ENCODE results near the gene CELF5.

The CELF5 gene

DNA sequence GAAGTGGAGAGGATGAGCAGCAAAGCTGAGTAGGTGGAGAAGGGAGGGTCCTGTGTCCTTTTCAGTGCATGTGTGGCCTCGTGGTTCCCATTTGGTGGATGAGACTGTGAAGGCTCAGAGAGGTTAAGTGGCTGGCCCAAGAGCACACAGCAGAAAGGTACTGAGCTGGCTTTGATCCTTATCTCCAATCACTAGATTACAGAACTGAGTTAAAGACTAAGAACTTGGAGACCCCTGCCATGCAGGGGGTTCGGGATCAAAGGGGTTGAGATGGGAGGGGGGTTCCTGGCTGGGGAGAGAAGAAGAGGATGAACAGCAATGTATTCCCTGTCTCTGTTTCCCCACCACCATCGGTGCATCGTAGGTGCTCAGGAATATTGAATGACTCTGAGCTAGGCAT, 11.8 kb downstream of the CELF5 start:
- no peak for DNase-seq (ENCODE audit: insufficient read length, low spot score)
- no peak for FAIRE-seq

DNA sequence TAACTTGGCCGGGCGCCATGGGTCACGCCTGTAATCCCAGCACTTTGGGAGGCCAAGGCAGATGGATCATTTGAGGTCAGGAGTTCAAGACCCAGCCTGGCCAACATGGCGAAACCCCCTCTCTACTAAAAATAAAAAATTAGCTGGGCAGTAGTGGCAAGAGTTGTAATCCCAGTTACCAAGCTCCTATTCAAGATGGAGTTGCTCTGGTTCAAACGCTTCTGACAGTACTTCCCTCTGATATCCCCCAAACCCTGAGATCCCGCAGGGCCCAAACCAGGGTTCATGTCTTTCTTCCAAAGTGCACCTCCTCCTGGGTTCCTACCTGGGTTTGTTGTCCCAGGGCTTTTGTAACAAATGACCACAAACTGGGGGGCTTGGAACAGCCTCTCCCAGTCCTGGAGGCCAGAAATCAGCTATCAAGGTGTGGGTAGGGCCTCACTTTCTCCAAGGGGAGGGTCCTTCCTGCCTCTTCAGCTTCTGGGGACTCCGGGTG, 13.7 kb downstream of the CELF5 start:
- DNase-seq (ENCODE audit: insufficient read length, low spot score) (no peak), FAIRE-seq (no peak)

DNA sequence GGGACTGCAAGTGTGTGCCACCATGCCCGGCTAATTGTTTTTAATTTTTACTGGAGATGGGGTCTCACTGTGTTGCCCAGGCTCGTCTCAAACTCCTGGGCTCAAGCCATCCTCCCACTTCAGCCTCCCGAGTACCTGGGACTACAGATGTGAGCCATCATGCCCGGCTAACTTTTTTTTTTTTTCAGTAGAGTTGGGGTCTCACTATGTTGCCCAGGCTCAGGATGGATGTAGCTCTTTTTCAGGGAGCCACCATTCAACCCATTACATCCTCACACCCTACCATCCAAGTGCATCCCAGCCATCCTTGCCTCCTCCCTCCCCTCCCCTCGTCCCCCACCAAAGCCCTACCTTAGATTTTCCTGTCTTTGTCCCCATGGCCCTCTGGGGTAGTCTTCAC, 14.9 kb downstream of the CELF5 start:
- DNase-seq (ENCODE audit: insufficient read length, low spot score) (no peak), FAIRE-seq (no peak)

DNA sequence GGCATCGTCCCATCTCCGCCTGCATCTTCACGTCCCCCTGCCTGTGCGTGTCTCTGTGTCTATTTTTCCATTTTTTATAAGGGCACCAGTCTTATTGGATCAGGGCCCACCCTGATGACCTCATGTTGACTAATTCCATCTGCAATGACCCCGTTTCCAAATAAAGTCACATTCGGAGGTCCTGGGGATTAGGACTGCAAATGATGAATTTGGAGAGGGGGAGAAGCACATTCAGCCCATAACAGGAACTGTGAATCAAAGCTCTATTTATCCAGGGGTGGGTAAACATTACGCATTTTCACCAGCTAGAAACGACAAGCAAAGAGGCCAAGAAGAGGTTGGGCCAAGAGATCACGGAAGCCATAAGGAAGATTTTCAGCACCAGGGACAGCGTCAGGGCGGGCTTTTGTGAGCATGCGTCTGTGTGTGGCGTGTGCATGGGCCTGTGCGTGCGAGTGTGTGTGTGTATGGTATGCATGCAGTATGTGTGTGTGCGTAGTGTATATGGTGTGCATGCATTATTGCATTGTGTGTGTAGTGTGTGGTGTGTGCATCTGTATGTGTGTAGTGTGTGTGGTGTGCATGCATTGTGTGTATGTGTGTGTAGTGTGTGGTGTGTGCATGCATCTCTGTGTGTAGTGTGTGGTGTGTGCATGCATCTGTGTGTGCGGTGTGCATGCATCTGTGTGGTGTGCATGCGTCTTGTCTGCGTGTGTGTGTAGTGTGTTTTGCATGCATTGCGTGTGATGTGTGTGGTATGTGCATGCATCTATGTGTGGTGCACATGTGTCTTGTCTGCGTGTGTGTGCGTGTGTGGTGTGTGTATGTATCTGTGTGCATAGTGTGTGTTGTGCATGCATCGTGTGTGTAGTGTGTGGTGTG, 19.6 kb downstream of the CELF5 start:
- no peak for FAIRE-seq
- no peak for DNase-seq (ENCODE audit: insufficient read length, low spot score)

DNA sequence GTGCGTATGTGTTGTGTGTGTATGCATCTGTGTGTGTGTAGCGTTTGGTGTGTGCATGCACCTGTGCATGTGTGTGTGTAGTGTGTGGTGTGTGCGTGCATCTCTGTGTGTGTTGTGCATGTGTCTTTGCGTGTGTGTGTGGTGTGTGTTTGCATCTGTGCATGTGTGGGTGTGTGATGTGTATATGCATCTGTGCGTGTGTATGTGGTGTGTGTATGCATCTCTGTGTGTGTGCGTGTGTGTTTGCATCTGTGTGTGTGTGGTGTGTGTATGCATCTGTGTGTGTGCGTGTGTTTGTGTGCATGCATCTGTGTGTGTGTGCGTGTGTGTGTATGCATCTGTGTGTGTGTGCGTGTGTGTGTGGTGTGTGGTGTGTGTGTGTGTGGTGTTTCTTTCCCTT, 20.6 kb downstream of the CELF5 start:
- no peak for DNase-seq (ENCODE audit: insufficient read length, low spot score)
- peak; percentile 97 for FAIRE-seq

DNA sequence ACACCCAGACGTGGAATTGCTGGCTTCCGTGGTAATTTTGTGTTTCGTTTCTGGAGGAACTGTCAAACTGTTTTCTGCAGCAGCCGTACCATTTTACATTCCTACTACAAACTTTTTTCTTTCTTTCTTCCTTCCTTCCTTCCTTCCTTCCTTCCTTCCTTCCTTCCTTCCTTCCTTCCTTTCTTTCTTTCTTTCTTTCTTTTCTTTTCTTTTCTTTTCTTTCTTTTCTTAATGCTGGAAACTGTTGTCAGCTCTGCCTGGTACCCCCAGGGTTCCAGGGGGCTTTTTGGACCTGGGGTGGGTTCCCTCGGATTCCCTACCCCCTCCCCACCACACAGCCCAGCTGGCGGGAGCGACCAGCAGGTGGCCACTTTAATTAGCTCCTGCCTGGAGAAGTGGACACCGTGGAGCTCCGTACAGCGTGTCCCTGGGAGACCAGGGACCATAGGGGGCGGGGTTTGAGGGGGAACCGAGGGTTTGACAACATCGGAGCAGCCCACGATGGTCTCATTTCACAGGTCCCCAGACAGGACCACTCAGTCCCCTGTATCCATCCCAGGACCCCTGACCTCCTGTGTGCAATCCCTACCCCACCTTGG, 24.4 kb downstream of the CELF5 start:
- no peak for DNase-seq (ENCODE audit: insufficient read length, low spot score)
- FAIRE-seq: no peak

DNA sequence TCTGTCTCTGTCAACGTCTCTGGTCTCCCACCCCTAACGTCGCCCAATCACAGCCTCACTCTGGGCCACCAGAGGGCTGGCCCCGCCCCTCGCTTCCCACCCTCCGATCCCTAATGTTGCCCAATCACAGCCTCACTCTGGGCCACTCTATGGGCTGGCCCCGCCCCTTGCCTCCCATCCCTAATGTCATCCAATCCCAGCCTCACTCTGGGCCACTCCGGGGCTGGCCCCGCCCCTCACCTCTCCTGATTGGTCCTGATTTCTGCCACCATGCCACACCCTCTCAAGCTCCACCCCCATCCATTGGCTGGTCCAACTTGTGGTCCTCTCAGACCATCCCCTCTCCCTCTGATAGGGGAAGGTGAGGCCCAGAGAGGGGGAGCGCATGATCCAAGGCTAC, 24.9 kb downstream of the CELF5 start:
- no peak for FAIRE-seq

DNA sequence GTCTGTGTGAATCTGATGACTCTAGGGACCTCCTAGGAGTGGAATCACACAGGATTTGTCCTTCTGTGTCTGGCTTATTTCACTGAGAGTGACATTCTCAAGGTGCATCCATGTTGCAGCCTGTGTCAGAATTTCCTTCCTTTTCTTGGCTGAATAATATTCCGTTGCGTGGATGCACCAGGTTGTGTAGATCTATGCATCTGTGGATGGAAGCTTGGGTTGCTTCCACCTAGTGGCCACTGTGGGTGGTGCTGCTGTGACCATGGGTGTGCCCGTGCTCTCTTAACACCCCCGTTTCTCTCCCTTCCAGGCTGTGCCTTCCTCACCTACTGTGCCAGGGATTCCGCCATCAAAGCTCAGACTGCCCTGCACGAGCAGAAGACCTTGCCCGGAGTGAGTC, 26.2 kb downstream of the CELF5 start:
- FAIRE-seq (no peak), DNase-seq (ENCODE audit: insufficient read length, low spot score) (no peak)

More for the DNA sequence above, 24.9 kb downstream of the CELF5 start:
- no peak for DNase-seq (ENCODE audit: insufficient read length, low spot score)

DNA sequence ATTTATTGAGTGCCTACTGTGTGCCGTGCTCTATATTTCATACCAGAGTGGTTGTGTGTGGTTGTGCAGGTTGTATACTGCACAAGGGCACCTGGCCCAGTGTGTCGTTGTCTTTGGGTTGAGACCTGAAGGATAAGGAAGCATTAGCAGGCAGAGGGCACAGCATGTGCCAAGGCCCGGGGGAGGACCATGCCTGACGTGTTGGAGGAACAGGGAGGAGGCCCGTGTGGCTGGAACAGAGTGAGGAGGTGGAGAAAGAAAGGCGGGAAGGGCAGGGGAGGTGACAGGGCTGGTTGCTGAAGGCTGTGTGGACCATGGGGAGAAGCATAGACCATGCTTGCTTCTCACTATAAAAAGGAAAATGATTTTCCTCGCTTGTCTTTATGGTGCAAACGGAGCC, 26.8 kb downstream of the CELF5 start:
- no peak for DNase-seq (ENCODE audit: insufficient read length, low spot score)
- no peak for FAIRE-seq

DNA sequence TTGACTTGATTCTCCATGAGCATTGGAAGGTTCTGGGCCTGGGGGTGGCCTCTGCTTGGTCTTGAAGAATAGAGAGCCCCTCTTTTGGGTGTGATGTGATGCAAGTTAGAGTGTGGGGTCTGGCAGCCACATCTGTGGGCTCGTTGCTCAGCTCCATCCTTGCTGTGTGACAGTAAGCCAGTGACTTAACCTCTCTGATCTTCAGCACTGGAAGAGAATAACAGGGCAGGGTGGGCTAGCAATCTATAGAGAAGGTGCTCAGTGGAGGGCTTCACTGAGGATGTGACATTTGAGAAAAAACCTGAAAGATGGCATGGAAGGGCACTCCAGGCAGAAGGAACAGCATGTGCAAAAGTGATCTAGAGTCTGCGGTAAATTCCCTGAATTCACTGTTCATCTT, 28.2 kb downstream of the CELF5 start:
- DNase-seq (ENCODE audit: insufficient read length, low spot score) (no peak), FAIRE-seq (no peak)

DNA sequence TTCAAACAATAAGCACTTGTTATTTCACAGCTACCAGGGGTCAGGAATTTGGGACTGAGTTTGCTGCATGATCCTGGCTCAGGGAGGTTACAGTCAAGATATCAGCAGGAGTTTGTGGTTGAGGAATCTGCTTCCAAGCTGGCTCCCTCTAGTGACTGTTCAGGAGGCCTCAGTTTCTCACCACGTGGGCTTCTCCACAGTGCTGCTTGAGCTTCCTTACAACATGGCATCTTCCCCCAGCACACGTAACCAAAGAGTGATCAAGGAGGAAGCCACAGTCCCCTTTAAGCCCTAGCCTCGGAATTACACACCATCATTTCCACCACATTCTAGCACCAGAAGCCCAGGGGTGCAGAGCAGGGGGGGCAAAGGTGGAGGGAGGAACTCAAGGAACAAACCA, 28.8 kb downstream of the CELF5 start:
- FAIRE-seq: no peak
- DNase-seq (ENCODE audit: insufficient read length, low spot score): no peak

DNA sequence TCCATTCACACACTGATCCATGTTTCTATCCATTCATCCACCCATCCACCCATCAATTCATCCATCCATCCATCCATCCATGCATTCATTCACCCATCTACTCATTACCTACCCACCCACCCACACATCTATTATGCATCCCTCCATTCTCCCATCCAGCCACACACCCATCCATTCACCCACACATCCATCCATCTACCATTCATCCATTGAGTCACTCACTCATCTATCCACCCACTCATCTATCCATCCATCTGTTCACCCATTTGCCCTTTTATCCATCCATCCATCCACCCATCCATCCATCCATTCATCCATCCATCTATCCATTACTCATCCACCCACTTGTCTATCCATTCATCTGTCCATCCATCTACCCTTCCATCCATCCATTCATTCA, 30.1 kb downstream of the CELF5 start:
- no peak for FAIRE-seq
- no peak for DNase-seq (ENCODE audit: insufficient read length, low spot score)

DNA sequence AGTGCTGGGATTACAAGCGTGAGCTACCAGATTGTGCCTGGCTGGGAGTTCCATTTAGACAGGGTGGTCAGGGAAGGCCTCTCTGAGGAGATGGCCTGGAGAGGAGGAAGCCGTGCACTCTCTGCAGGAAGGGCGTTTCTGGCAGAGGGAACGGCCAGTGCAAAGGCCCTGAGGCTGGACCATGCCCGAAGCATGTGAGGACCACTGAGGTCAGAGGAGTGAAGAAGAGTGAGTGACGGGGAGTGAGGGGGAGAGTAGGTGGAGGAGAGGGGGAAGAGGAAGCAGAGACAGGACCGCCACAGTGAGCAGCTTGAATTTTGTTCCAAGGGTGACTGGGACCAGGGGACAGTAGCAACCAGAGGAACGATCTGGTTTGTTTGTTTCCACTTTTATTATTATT, 32.6 kb downstream of the CELF5 start:
- no peak for DNase-seq (ENCODE audit: insufficient read length, low spot score)
- no peak for FAIRE-seq

DNA sequence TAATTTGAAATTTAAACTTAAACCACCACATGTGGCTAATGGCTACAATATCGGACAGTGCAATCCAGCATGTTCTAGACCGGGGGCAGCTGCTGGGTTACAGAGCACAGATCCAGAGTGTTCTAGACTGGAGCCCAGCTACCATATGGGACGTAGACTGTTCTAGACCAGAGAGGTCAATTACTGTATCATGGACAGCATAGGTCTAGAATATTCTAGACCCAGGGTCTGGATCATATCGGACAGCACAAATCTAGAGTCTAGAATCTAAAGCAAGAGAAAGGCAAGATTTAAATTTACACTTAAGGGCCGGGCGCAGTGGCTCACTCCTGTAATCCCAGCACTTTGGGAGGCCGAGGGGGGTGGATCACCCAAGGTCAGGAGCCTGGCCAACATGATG, 37.9 kb downstream of the CELF5 start:
- FAIRE-seq: no peak

DNA sequence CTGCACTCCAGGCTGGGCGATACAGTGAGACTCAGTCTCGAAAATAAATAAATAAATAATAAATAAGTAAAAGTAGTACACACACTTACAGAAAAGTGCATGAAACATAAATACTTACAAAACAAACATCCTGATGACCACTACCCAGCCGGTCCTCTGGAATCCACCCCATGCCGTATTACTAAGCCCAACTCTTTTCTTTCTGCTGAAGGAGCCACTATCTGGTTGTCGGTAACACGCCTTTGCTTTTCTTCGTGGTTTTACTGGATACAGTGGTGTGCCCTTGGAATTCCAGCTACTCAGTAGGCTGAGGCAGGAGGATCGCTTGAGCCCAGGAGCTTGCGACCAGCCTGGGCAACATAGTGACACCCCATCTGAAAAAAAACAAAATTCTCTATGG, 39.4 kb downstream of the CELF5 start:
- no peak for FAIRE-seq

More for the DNA sequence above, 37.9 kb downstream of the CELF5 start:
- no peak for DNase-seq (ENCODE audit: insufficient read length, low spot score)

DNA sequence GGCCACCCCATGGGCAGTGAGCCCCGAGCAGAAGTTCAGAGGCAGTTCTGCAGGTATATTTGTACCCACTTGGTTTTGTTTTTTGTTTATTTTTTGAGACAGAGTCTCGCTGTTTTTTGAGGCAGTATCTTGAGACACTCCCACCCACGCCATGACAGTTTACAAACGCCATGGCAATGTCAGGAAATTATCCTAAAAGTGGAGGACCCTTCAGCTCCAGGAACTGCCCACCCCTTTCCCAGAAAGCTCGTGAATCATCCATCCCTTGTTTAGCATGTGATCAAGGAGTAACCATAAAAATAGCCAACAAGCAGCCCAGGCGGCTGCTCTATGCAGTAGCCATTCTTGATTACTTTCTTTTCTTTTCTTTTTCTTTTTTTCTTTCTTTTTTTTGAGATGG, 41.0 kb downstream of the CELF5 start:
- FAIRE-seq: no peak

More for the DNA sequence above, 39.4 kb downstream of the CELF5 start:
- DNase-seq (ENCODE audit: insufficient read length, low spot score): no peak

DNA sequence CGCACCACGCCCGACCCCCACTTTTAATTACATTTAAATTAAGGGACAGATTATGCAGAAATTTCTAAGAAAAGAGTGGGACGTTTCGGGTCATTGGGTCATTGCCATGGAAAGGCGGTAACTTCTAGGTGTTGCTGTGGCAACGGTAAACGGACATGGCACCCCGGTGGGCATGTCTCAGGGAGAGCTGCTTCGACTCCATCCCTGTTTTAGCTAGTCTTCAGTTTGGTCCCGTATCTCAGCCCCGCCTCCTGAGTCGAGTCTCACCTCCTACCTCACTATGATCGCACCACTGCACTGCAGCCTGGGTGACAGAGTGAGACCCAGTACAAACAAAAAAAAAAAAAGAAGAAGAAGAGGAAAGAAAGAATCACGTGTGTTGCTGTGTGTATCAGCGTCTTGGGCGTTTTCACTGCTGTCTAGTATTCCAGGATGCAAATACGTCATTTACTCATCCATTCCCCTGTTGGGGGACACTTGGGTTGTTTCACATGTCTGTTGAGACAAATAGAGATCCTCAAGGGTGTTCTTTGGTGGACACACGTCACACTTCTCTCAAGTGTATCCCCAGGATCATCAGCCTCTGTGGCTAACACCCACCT, 41.7 kb downstream of the CELF5 start:
- FAIRE-seq (no peak), DNase-seq (ENCODE audit: insufficient read length, low spot score) (no peak)

More for the DNA sequence above, 41.0 kb downstream of the CELF5 start:
- no peak for DNase-seq (ENCODE audit: insufficient read length, low spot score)

DNA sequence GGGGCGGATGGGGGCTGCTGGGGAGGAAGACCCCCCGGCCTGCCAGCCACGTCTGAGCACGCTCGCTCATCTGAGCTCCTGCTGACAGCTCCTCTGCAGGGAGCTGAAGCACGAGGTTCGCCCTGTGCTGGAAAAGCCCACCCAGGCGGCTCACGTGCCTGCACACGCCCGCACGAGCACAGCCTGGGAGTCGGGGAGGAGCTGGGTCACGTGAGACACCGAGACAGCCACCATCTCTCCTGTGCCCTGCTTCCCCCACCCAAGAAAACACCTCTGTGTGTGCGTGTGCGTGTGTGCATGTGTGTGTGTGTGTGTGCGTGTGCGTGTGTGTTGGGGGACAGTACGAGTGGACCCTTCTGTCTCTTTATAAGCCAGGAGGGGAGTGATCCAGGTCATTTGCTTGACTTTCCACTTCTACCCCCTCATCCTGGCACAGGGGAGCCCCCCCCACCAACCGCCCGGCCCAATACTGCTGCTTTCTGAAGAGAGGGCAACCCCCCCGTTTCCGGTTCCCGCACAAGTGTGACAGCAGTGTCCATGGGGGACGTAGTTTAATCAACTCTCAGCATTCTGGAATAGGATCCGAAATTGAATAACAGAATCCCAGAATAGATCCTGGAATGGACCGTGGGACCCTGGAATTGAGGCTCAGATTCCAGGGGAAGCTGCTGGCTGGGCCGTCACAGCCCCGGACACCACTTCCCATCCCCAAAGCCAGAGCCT, 42.5 kb downstream of the CELF5 start:
- no peak for DNase-seq (ENCODE audit: insufficient read length, low spot score)
- FAIRE-seq: no peak

DNA sequence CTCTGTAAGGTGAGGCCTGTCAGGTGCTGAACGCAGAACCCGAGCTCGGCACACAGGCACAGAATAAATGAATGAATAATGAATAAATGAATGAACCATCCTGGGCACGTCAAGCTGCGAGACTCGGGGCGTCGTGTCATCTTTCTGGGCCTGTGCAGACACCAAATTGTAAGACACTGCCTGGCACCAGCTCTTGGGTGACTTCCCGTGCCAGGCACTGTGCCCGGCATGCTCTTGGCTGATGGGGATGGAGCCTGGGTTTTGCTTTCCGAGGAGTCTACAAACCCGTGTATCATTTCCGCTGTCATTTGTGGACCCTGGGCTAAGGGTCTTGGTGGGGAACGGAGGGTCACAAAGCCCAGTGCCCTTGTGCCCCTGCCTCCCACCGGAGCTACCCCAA, 43.9 kb downstream of the CELF5 start:
- FAIRE-seq (no peak), DNase-seq (ENCODE audit: insufficient read length, low spot score) (no peak)

DNA sequence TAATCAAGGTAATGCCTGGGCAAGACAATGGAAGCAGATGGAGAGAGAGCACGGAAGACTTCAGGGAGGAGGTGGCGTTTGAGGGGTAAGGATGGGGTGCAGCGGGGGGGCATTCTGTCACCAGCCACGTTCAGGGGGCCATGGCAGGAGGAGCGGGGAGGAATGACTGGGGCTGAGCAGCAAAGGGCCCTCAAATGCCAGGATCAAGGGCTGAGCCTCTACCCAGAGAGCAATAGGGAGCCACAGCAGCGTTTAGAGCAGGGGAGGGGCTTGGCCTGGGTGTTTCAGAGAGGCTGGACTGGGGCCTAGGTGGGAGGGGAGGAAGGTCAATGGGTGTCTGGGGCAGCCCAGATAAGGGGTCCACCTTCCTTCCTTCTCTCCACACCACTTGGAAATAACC, 44.3 kb downstream of the CELF5 start:
- FAIRE-seq (no peak), DNase-seq (ENCODE audit: insufficient read length, low spot score) (no peak)
